ENCODE measurements around the gene ARL1. TPM values are rescaled to one million over a fixed set of nuclear protein-coding genes. Genes with fewer than 3 reads are reported as not detected.

Gene ARL1
- total RNA-seq, 1 experiment from 2014 or later: 76.0 TPM

- TF ChIP-seq ZBTB33 (IDR thresholded peaks at IDR 0.05; ENCODE audit: extremely low read depth, insufficient replicate concordance, low read length) (no peak), YY1 (IDR thresholded peaks at IDR 0.05; ENCODE audit: extremely low read depth, insufficient replicate concordance, low read depth, low read length) (no peak), REST (IDR thresholded peaks at IDR 0.05; ENCODE audit: low read depth) (no peak), TCF7L2 (IDR thresholded peaks at IDR 0.05; ENCODE audit: borderline replicate concordance, extremely low read depth, insufficient read depth, insufficient read length) (no peak), CBX3 (IDR thresholded peaks at IDR 0.05; ENCODE audit: low read depth) (no peak), SP1 (IDR thresholded peaks at IDR 0.05; ENCODE audit: low read depth) (no peak), EGR1 (IDR thresholded peaks at IDR 0.05; ENCODE audit: low read depth) (no peak)
- Histone ChIP-seq H2AFZ (ENCODE audit: low read depth, low read length, poor library complexity, severe bottlenecking) (no peak overlapping the region), H3K27me3 (ENCODE audit: insufficient read depth, low read length) (no peaks in the 10 kb centered on the region), H3K9me2 (ENCODE audit: insufficient read depth) (no peaks in the 10 kb centered on the region), H3K79me2 (ENCODE audit: insufficient read depth, low read length) (no peaks in the 10 kb centered on the region), H4K20me1 (ENCODE audit: insufficient read depth) (no peaks in the 10 kb centered on the region), H3K27ac (ENCODE audit: low read depth, low read length) (no peak overlapping the region), H3K4me2 (ENCODE audit: low read length) (no peak overlapping the region), H3K4me1 (ENCODE audit: control insufficient read depth in 1 of 2, insufficient read depth in 2 of 2, low read length in 2 of 2) (no peaks in the 10 kb centered on the region), H3K4me3 (replicated peaks in 1 of 2; ENCODE audit: low read depth in 1 of 2, low read length in 2 of 2) (no peak overlapping the region), H3K9me3 (ENCODE audit: control insufficient read depth in 1 of 2, insufficient read depth in 1 of 2, low read depth in 1 of 2, low read length in 2 of 2) (no peaks in the 10 kb centered on the region), H3K36me3 (ENCODE audit: control insufficient read depth in 1 of 2, insufficient read depth in 2 of 2, low read length in 2 of 2) (no peaks in the 10 kb centered on the region), H3K9ac (ENCODE audit: low read length) (no peak overlapping the region)
- BruUV-seq (replicated peaks): no TSS peak
- DNase-seq (ENCODE audit: low read depth, low spot score): no peak
- ChIA-PET RAD21 (ENCODE audit: low non-redundant PET in 1 of 2, low total read pairs in 2 of 2, uncharacterized antibody in 2 of 2, unreplicated experiment in 2 of 2) (no interaction called here), POLR2A (no interaction called here), CTCF (no interaction called here)
- no peak for ATAC-seq
- intact Hi-C loops (cut with micrococcal nuclease): no loop called here
These were observed 34.1 kb upstream of the ARL1 start for GRCh38 chr12:101441461-101442224.
